HEK293 (cell line): ENCODE data around the gene BEX4.
"Not testable (repeated sequence)": the region's sequence is repeated elsewhere in the genome, so short reads cannot be mapped to it uniquely, and the experiment has no call there.

ENCODE experiments used
- HOXD13 ChIP-seq: sonication (generic); formaldehyde crosslinking; IDR thresholded peaks from 2 replicates; pipeline ENCODE4 v1.8.0; 2022; ENCODE audit warnings: missing genetic modification reagents, borderline replicate concordance
- MEIS1 ChIP-seq: sonication (generic); formaldehyde crosslinking; IDR thresholded peaks from 2 replicates; pipeline ENCODE4 v1.8.1; 2022; ENCODE audit warnings: missing genetic modification reagents, mild to moderate bottlenecking, borderline replicate concordance
- TRIM28 ChIP-seq: IDR thresholded peaks from 2 replicates; pipeline ENCODE4 v1.6.1; 2011; ENCODE audit warnings: low read length, control low read depth, borderline replicate concordance
- ZFP37 ChIP-seq: fragments of 450-650 bp; formaldehyde crosslinking; IDR thresholded peaks from 2 replicates; pipeline ENCODE4 v1.5.1; 2016; ENCODE audit warnings: missing biosample characterization, missing genetic modification characterization
- ZNF677 ChIP-seq: fragments of 450-650 bp; IDR thresholded peaks from 2 replicates; pipeline ENCODE4 v1.5.0; 2018; ENCODE audit warnings: missing biosample characterization, mild to moderate bottlenecking, missing genetic modification characterization, moderate library complexity
- ZNF707 ChIP-seq: fragments of 450-650 bp; formaldehyde crosslinking; IDR thresholded peaks from 2 replicates; pipeline ENCODE4 v1.5.1; 2016; ENCODE audit warnings: missing biosample characterization, missing genetic modification characterization
- ZNF768 ChIP-seq: fragments of 450-650 bp; formaldehyde crosslinking; IDR thresholded peaks from 2 replicates; pipeline ENCODE4 v1.5.1; 2018; ENCODE audit warnings: missing biosample characterization, mild to moderate bottlenecking, missing genetic modification characterization
- TF ChIP-seq, protein P1 (sequence below): fragments of 450-650 bp; formaldehyde crosslinking; IDR thresholded peaks from 2 replicates; pipeline ENCODE4 v1.5.1; 2016; ENCODE audit warnings: missing biosample characterization, missing genetic modification characterization
- TF ChIP-seq, protein P2 (sequence below): fragments of 450-650 bp; formaldehyde crosslinking; IDR thresholded peaks from 2 replicates; pipeline ENCODE4 v1.5.1; 2016; ENCODE audit warnings: missing biosample characterization, missing genetic modification characterization

- TF ChIP-seq ZNF768 (tag by site-specific recombination); ZNF677 (tag by site-specific recombination); TRIM28; MEIS1 (CRISPR knock-in tag); ZFP37 (tag by site-specific recombination); ZNF707; HOXD13: not testable (repeated sequence)
- TF ChIP-seq, protein P1, sequence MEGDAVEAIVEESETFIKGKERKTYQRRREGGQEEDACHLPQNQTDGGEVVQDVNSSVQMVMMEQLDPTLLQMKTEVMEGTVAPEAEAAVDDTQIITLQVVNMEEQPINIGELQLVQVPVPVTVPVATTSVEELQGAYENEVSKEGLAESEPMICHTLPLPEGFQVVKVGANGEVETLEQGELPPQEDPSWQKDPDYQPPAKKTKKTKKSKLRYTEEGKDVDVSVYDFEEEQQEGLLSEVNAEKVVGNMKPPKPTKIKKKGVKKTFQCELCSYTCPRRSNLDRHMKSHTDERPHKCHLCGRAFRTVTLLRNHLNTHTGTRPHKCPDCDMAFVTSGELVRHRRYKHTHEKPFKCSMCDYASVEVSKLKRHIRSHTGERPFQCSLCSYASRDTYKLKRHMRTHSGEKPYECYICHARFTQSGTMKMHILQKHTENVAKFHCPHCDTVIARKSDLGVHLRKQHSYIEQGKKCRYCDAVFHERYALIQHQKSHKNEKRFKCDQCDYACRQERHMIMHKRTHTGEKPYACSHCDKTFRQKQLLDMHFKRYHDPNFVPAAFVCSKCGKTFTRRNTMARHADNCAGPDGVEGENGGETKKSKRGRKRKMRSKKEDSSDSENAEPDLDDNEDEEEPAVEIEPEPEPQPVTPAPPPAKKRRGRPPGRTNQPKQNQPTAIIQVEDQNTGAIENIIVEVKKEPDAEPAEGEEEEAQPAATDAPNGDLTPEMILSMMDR (tag by site-specific recombination), result not testable (repeated sequence)
- TF ChIP-seq, protein P2, sequence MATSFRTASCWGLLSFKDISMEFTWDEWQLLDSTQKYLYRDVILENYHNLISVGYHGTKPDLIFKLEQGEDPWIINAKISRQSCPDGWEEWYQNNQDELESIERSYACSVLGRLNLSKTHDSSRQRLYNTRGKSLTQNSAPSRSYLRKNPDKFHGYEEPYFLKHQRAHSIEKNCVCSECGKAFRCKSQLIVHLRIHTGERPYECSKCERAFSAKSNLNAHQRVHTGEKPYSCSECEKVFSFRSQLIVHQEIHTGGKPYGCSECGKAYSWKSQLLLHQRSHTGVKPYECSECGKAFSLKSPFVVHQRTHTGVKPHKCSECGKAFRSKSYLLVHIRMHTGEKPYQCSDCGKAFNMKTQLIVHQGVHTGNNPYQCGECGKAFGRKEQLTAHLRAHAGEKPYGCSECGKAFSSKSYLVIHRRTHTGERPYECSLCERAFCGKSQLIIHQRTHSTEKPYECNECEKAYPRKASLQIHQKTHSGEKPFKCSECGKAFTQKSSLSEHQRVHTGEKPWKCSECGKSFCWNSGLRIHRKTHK, result not testable (repeated sequence)
Observed at GRCh38 chrX:103235608-103236007, 20.7 kb downstream of the BEX4 start.
